IMR-90 (cell line): ENCODE measurements around the gene TYRP1.

Source experiments
- CEBPB ChIP-seq: IDR thresholded peaks from 2 replicates; pipeline ENCODE4 v1.6.1; 2012; ENCODE audit warnings: low read depth, low read length, improper control_type of control experiment
- CTCF ChIP-seq: conservative IDR thresholded peaks from 2 replicates; pipeline ENCODE4 v1.5.1; 2012; ENCODE audit warnings: mild to moderate bottlenecking, low read depth, low read length, improper control_type of control experiment
- FOS ChIP-seq: fragments of 150-350 bp; IDR thresholded peaks from 2 replicates; pipeline ENCODE4 v1.6.1; 2016; ENCODE audit warnings: low read depth, low read length
- MAFK ChIP-seq: IDR thresholded peaks from 2 replicates; pipeline ENCODE4 v1.6.1; 2012; ENCODE audit warnings: low read depth, low read length, improper control_type of control experiment
- MAZ ChIP-seq: IDR thresholded peaks from 2 replicates; pipeline ENCODE4 v1.6.1; 2012; ENCODE audit warnings: low read depth, mild to moderate bottlenecking, low read length, improper control_type of control experiment, moderate library complexity, borderline replicate concordance
- MXI1 ChIP-seq: IDR thresholded peaks from 2 replicates; pipeline ENCODE4 v1.6.1; 2012; ENCODE audit warnings: low read depth, mild to moderate bottlenecking, low read length, moderate library complexity, borderline replicate concordance
- NFE2L2 ChIP-seq: fragments of 150-350 bp; IDR thresholded peaks from 2 replicates; pipeline ENCODE4 v1.6.1; 2016; ENCODE audit warnings: low read depth, mild to moderate bottlenecking, low read length
- POLR2A ChIP-seq: IDR thresholded peaks from 2 replicates; pipeline ENCODE4 v1.6.1; 2012; ENCODE audit warnings: mild to moderate bottlenecking, low read depth, low read length
- RAD21 ChIP-seq: IDR thresholded peaks from 2 replicates; pipeline ENCODE4 v1.6.1; 2012; ENCODE audit warnings: low read length, improper control_type of control experiment
- RCOR1 ChIP-seq: IDR thresholded peaks from 2 replicates; pipeline ENCODE4 v1.6.1; 2012; ENCODE audit warnings: mild to moderate bottlenecking, low read length, improper control_type of control experiment; ENCODE audit not compliant: insufficient replicate concordance
- RFX5 ChIP-seq: IDR thresholded peaks from 2 replicates; pipeline ENCODE4 v1.8.0; 2012; ENCODE audit warnings: low read depth, mild to moderate bottlenecking, low read length, moderate library complexity
- TF ChIP-seq, protein P1 (sequence below): fragments of 150-350 bp; IDR thresholded peaks from 2 replicates; pipeline ENCODE4 v1.6.1; 2017; ENCODE audit warnings: mild to moderate bottlenecking, antibody characterized with exemption, low read length, low read depth

DNA sequence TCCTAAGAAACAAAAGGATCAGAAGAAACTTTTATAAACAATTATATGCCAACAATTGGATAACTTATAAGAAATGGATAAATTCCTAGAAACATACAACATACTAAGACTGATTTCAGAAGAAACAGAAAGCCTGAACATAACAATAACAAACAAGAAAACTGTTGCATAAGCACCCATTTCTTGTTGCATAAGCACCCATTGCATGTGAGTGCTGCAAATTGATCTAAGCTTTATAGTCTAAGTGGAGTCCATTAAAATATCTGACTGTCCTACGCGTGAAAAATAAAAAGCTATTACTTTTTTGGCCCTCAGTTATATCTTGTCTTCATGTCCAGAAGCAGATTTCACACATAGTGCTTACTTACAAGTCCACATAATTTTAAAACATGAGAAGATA lies 19.3 kb downstream of the TYRP1 start:
- TF ChIP-seq CTCF (no peak), POLR2A (no peak), FOS (no peak), CEBPB (no peak), MAFK (no peak), RFX5 (no peak), NFE2L2 (no peak), RCOR1 (no peak), RAD21 (no peak), MXI1 (no peak), MAZ (no peak)
- TF ChIP-seq, protein P1, sequence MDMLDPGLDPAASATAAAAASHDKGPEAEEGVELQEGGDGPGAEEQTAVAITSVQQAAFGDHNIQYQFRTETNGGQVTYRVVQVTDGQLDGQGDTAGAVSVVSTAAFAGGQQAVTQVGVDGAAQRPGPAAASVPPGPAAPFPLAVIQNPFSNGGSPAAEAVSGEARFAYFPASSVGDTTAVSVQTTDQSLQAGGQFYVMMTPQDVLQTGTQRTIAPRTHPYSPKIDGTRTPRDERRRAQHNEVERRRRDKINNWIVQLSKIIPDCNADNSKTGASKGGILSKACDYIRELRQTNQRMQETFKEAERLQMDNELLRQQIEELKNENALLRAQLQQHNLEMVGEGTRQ, result no peak
